ENCODE data around the gene SLC12A7. TPM values are rescaled to one million over a fixed set of nuclear protein-coding genes. Genes with fewer than 3 reads are reported as not detected.

The SLC12A7 gene
- total and polyA plus RNA-seq, 7 experiments from 2014 or later: 6.4 to 101 (median 61.9) TPM

DNA sequence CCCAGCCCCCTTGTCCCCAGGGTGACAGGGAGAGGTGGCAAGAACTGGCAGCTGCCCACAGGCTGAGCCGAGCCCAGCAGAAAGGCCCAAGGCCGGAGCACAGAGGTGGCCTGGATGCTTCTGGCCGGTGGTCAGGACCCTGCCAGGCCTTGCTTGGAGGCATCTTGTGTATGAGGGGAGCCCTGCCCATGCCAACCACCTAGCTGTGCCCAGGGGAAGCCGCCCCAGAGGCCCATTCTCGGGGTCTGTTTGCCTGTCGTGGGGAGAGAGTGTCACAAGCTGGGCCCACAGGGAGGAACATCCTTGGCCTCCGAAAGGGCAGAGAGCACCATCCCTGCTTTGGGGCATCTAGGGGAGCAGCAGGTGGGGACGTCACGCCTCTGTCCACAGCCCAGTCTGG lies 93.3 kb downstream of the SLC12A7 start:
- CTCF ChIA-PET: no interaction called here
- no peaks in the 10 kb centered on the region for H3K27me3 ChIP-seq (ENCODE audit: control insufficient read depth in 2 of 2, insufficient read depth in 2 of 2, low read length in 2 of 2)
- DNase-seq: no peak

DNA sequence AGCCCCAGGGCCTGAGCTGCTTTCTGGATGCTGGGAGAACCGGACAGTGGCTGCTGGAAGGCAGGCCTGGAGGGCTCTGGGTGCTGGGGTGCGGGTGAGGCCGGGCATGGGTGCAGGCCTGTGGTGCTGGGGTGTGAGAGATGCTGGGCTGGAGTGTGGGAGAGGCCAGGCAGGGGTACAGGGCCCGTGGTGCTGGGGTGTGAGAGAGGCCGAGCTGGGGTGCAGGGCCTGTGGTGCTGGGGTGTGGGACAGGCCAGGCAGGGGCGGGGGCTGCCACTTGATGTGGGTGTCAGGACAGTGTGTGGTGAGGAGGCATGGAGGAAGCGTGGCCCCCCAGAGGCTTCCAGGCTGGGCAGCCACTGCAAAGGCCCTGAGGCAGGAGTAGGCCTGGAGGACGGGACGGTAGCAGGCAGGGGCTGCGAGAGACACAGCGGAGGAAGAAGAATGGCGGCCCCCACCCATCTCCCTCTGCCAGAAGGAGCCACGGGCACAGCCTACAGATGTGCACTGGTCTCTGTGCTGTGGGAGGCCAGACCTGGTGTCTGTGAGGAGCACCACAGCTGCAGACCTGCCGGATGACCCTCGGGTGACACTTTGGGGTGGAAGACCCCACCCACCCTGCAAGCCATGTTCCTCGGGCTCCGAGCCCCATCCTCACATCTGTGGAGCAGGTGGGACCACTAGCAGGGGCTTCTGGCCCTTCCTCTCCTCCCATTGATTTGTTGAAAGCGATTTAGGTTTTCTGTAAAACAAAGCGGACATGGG lies 94.0 kb downstream of the SLC12A7 start:
- intact Hi-C loops (cut with micrococcal nuclease): no loop called here
- H3K4me1 ChIP-seq (ENCODE audit: control insufficient read depth in 2 of 2, insufficient read depth in 2 of 2, low read length in 2 of 2): no peaks in the 10 kb centered on the region
- H3K4me3 ChIP-seq (ENCODE audit: low read length): no peak overlapping the region
- Mint-ChIP-seq H3K4me1 (no peaks in the 10 kb centered on the region), H3K27me3 (no peaks in the 10 kb centered on the region), H3K27ac (no peak overlapping the region), H3K36me3 (no peaks in the 10 kb centered on the region), H3K9me3 (no peaks in the 10 kb centered on the region), H3K4me3 (no peak overlapping the region)
- ChIA-PET CTCF (no interaction called here), POLR2A (no interaction called here)
- no peaks in the 10 kb centered on the region for H3K9me3 ChIP-seq (ENCODE audit: control insufficient read depth in 2 of 3, low read length in 3 of 3)
- H3K27ac ChIP-seq (ENCODE audit: low read depth, low read length): no peak overlapping the region
- no peaks in the 10 kb centered on the region for H3K27me3 ChIP-seq (ENCODE audit: control insufficient read depth in 2 of 2, insufficient read depth in 2 of 2, low read length in 2 of 2)
- DNase-seq (no peak), ATAC-seq (peak; percentile 17)
- no peaks in the 10 kb centered on the region for H3K36me3 ChIP-seq (ENCODE audit: control insufficient read depth in 2 of 3, insufficient read depth in 3 of 3, low read length in 3 of 3)

More for the DNA sequence above, 93.3 kb downstream of the SLC12A7 start:
- Mint-ChIP-seq H3K4me3 (no peak overlapping the region), H3K27ac (no peak overlapping the region), H3K36me3 (no peaks in the 10 kb centered on the region), H3K27me3 (no peaks in the 10 kb centered on the region), H3K9me3 (no peaks in the 10 kb centered on the region), H3K4me1 (no peaks in the 10 kb centered on the region)
- POLR2A ChIA-PET: no interaction called here
- no peak for ATAC-seq
- H3K4me3 ChIP-seq (ENCODE audit: low read length): no peak overlapping the region
- no peak overlapping the region for H3K27ac ChIP-seq (ENCODE audit: low read depth, low read length)
- H3K9me3 ChIP-seq (ENCODE audit: control insufficient read depth in 2 of 3, low read length in 3 of 3): no peaks in the 10 kb centered on the region
- H3K36me3 ChIP-seq (ENCODE audit: control insufficient read depth in 2 of 3, insufficient read depth in 3 of 3, low read length in 3 of 3): no peaks in the 10 kb centered on the region
- intact Hi-C loops (cut with micrococcal nuclease): no loop called here
- no peaks in the 10 kb centered on the region for H3K4me1 ChIP-seq (ENCODE audit: control insufficient read depth in 2 of 2, insufficient read depth in 2 of 2, low read length in 2 of 2)

DNA sequence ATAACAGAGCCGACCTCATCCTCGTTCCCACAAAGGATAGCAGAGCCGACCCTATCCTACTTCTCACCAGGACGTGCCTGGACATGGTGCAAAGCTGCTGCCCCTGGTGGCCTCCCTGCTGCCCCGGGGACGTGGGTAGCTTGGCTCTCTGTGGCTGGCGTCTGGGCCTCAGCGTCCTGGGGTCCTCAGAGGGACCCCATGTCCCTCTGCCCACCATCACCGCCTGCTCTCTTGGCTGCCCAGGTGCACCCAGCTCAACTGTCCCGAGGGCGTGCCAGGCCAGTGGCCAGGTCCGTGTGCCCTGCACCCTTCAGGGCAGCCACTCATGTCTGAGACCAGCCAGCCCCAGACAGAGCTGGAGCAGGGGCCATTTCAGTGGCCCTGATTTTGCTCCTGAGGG lies 94.8 kb downstream of the SLC12A7 start:
- Histone ChIP-seq H3K36me3 (ENCODE audit: control insufficient read depth in 2 of 3, insufficient read depth in 3 of 3, low read length in 3 of 3) (no peaks in the 10 kb centered on the region), H3K4me3 (ENCODE audit: low read length) (no peak overlapping the region), H3K4me1 (ENCODE audit: control insufficient read depth in 2 of 2, insufficient read depth in 2 of 2, low read length in 2 of 2) (no peaks in the 10 kb centered on the region), H3K27ac (ENCODE audit: low read depth, low read length) (no peak overlapping the region), H3K9me3 (ENCODE audit: control insufficient read depth in 2 of 3, low read length in 3 of 3) (no peaks in the 10 kb centered on the region), H3K27me3 (ENCODE audit: control insufficient read depth in 2 of 2, insufficient read depth in 2 of 2, low read length in 2 of 2) (no peaks in the 10 kb centered on the region)
- CTCF ChIA-PET: interaction anchor here (1.5 kb wide), 1 partner anchor 9 kb away, joined by 3 read pairs; the partner anchor contains the start of gene NKD2
- POLR2A ChIA-PET: no interaction called here
- Mint-ChIP-seq H3K36me3 (no peaks in the 10 kb centered on the region), H3K9me3 (no peaks in the 10 kb centered on the region), H3K27ac (no peak overlapping the region), H3K4me3 (no peak overlapping the region), H3K4me1 (no peaks in the 10 kb centered on the region), H3K27me3 (peaks cover 0 to 1% (median 0%) of the 10 kb centered on the region in 5 donors)
- DNase-seq: no peak
- intact Hi-C loops (cut with micrococcal nuclease): no loop called here
- no peak for ATAC-seq

DNA sequence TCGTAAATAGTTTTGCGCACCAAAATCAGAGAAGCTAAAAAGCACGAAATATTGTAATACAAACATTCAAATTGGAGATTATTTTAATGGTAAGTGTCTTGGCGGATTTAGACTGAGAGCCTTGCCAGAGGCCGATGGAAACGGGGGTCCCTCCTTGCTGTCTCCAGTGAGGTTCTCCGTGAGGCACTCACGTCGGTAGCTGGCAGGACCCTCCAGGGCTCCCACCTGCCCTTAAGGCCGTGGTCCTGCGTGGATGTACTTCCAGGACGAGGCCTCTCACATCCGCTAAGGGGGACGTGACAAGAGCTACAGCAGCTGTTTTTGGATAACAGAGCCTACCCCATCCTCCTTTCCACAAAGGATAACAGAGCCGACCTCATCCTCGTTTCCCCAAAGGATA lies 95.4 kb downstream of the SLC12A7 start:
- no peak overlapping the region for H3K4me3 Mint-ChIP-seq
- H3K27ac ChIP-seq (ENCODE audit: low read depth, low read length): no peak overlapping the region
- no peak overlapping the region for H3K4me3 ChIP-seq (ENCODE audit: low read length)
- H3K4me1 ChIP-seq (ENCODE audit: control insufficient read depth in 2 of 2, insufficient read depth in 2 of 2, low read length in 2 of 2): no peaks in the 10 kb centered on the region
- ATAC-seq (no peak), DNase-seq (no peak)
- POLR2A ChIA-PET: no interaction called here
- no peaks in the 10 kb centered on the region for H3K36me3 ChIP-seq (ENCODE audit: control insufficient read depth in 2 of 3, insufficient read depth in 3 of 3, low read length in 3 of 3)
- no peaks in the 10 kb centered on the region for H3K36me3 Mint-ChIP-seq
- intact Hi-C loops (cut with micrococcal nuclease): no loop called here
- no peak overlapping the region for H3K27ac Mint-ChIP-seq
- no peaks in the 10 kb centered on the region for H3K27me3 ChIP-seq (ENCODE audit: control insufficient read depth in 2 of 2, insufficient read depth in 2 of 2, low read length in 2 of 2)
- peaks cover 0 to 1% (median 0%) of the 10 kb centered on the region in 7 donors for H3K4me1 Mint-ChIP-seq
- H3K9me3 ChIP-seq (ENCODE audit: control insufficient read depth in 2 of 3, low read length in 3 of 3): no peaks in the 10 kb centered on the region
- no peaks in the 10 kb centered on the region for H3K9me3 Mint-ChIP-seq
- CTCF ChIA-PET: interaction anchor here (1.5 kb wide), 1 partner anchor 8 kb away, joined by 3 read pairs; the partner anchor contains the start of gene NKD2
- peaks cover 1 to 7% (median 4%) of the 10 kb centered on the region in 5 donors for H3K27me3 Mint-ChIP-seq

DNA sequence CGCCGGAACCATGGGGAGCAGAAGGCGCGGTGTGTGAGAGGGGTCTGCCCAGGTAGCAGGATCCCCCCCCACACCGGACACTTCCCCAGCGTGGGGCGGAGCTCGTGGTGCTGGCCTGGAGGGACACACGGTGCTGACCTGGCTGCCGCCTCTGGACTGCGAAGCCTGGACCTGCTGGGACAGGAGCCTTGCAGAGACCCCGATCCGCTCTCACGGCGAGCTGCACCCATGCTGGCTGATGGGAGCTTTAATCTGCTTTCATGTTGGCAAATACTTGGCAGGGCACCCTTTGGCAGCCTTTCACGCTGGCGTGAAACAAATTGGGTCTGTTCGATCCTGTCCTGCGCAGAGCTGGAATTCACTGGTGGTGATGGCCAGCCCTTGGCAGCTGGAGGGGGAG lies 95.8 kb downstream of the SLC12A7 start:
- peaks cover 0 to 6% (median 3%) of the 10 kb centered on the region in 7 donors for H3K4me1 Mint-ChIP-seq
- intact Hi-C loops (cut with micrococcal nuclease): no loop called here
- no peaks in the 10 kb centered on the region for H3K36me3 ChIP-seq (ENCODE audit: control insufficient read depth in 2 of 3, insufficient read depth in 3 of 3, low read length in 3 of 3)
- ATAC-seq: no peak
- no peaks in the 10 kb centered on the region for H3K27me3 ChIP-seq (ENCODE audit: control insufficient read depth in 2 of 2, insufficient read depth in 2 of 2, low read length in 2 of 2)
- H3K9me3 ChIP-seq (ENCODE audit: control insufficient read depth in 2 of 3, low read length in 3 of 3): no peaks in the 10 kb centered on the region
- no peak overlapping the region for H3K27ac ChIP-seq (ENCODE audit: low read depth, low read length)
- no peaks in the 10 kb centered on the region for H3K36me3 Mint-ChIP-seq
- H3K27me3 Mint-ChIP-seq: peaks cover 5 to 12% (median 8%) of the 10 kb centered on the region in 5 donors
- H3K4me1 ChIP-seq (ENCODE audit: control insufficient read depth in 2 of 2, insufficient read depth in 2 of 2, low read length in 2 of 2): no peaks in the 10 kb centered on the region
- POLR2A ChIA-PET: no interaction called here
- DNase-seq: no peak
- H3K27ac Mint-ChIP-seq: no peak overlapping the region
- CTCF ChIA-PET: interaction anchor here (0.9 to 1.5 kb wide), 2 partner anchors 8 to 10 kb away, joined by 3 read pairs; partner anchors contain the start of gene NKD2
- no peak overlapping the region for H3K4me3 Mint-ChIP-seq
- no peaks in the 10 kb centered on the region for H3K9me3 Mint-ChIP-seq
- H3K4me3 ChIP-seq (ENCODE audit: low read length): no peak overlapping the region

DNA sequence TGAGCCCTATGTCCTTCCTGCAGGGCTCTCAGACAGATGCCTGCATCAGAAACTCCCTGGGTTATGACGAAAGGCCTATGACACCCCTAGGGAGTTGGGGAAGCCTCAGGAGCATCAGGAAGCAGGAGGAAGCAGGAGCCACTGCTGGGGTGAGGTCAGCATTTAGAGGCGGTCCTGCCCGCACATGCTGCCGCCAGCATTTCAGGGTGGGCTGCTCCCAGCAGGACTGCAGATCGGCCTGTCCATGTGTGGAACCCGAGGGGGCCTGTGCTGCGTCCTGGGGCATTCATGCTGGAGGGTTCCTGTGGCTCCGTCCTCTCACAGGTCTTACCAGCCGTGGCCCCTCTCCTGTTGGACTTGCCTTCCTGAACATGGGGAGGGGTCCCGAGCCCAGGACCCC lies 96.4 kb downstream of the SLC12A7 start:
- intact Hi-C loops (cut with micrococcal nuclease): no loop called here
- H3K9me3 ChIP-seq (ENCODE audit: control insufficient read depth in 2 of 3, low read length in 3 of 3): no peaks in the 10 kb centered on the region
- no peak overlapping the region for H3K4me3 ChIP-seq (ENCODE audit: low read length)
- Mint-ChIP-seq H3K36me3 (no peaks in the 10 kb centered on the region), H3K27me3 (peaks cover 10 to 16% (median 13%) of the 10 kb centered on the region in 5 donors), H3K4me1 (peaks cover under 1 to 7% (median 4%) of the 10 kb centered on the region in 7 donors), H3K4me3 (no peak overlapping the region), H3K27ac (no peak overlapping the region), H3K9me3 (no peaks in the 10 kb centered on the region)
- ATAC-seq (no peak), DNase-seq (no peak)
- ChIA-PET POLR2A (no interaction called here), CTCF (interaction anchor here (0.9 kb wide), 1 partner anchor 10 kb away, joined by 3 read pairs; no protein-coding TSS in a partner anchor)
- H3K27ac ChIP-seq (ENCODE audit: low read depth, low read length): no peak overlapping the region
- H3K27me3 ChIP-seq (ENCODE audit: control insufficient read depth in 2 of 2, insufficient read depth in 2 of 2, low read length in 2 of 2): no peaks in the 10 kb centered on the region
- no peaks in the 10 kb centered on the region for H3K4me1 ChIP-seq (ENCODE audit: control insufficient read depth in 2 of 2, insufficient read depth in 2 of 2, low read length in 2 of 2)
- H3K36me3 ChIP-seq (ENCODE audit: control insufficient read depth in 2 of 3, insufficient read depth in 3 of 3, low read length in 3 of 3): no peaks in the 10 kb centered on the region

DNA sequence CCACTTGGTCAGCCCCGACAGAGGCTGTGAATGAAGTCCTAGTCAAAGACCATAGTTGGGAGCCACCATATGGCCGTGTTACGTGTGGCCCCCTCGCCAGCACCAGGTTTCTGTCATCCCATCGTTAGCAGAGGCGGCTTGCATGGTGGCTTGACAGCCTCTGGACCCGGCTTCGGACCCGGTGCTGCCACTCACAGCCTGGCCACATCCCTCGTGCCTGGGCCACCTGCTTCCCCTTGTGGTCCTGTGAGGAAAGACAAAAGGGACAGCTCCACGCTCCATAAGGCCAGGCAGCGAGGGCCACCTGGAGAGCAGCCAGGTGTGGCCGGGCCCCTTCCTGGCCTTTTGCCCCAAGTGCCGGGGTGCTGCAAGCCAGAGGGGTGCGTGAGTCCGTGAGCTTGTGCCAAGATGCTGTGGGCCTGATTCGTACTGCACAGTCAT lies 97.1 kb downstream of the SLC12A7 start:
- CTCF ChIA-PET: no interaction called here

More for the DNA sequence above, 97.1 kb downstream of the SLC12A7 start:
- peaks cover 0 to 2% of the 10 kb centered on the region in 2 donors for H3K4me1 ChIP-seq (ENCODE audit: control insufficient read depth in 2 of 2, insufficient read depth in 2 of 2, low read length in 2 of 2)
- H3K4me3 ChIP-seq (ENCODE audit: low read length): no peak overlapping the region
- peaks cover 0 to 3% of the 10 kb centered on the region in 2 donors for H3K27me3 ChIP-seq (ENCODE audit: control insufficient read depth in 2 of 2, insufficient read depth in 2 of 2, low read length in 2 of 2)
- DNase-seq (no peak), ATAC-seq (no peak)
- H3K9me3 Mint-ChIP-seq: no peaks in the 10 kb centered on the region
- H3K36me3 ChIP-seq (ENCODE audit: control insufficient read depth in 2 of 3, insufficient read depth in 3 of 3, low read length in 3 of 3): no peaks in the 10 kb centered on the region
- no peak overlapping the region for H3K27ac Mint-ChIP-seq
- no peak overlapping the region for H3K27ac ChIP-seq (ENCODE audit: low read depth, low read length)
- H3K4me3 Mint-ChIP-seq: no peak overlapping the region
- peaks cover 2 to 13% (median 7%) of the 10 kb centered on the region in 7 donors for H3K4me1 Mint-ChIP-seq
- no peaks in the 10 kb centered on the region for H3K9me3 ChIP-seq (ENCODE audit: control insufficient read depth in 2 of 3, low read length in 3 of 3)
- POLR2A ChIA-PET: no interaction called here
- intact Hi-C loops (cut with micrococcal nuclease): no loop called here
- peaks cover 17 to 23% (median 20%) of the 10 kb centered on the region in 5 donors for H3K27me3 Mint-ChIP-seq
- H3K36me3 Mint-ChIP-seq: no peaks in the 10 kb centered on the region
